ENCODE measurements around the gene B3GALT5. TPM values are rescaled to one million over a fixed set of nuclear protein-coding genes. Genes with fewer than 3 reads are reported as not detected.

The B3GALT5 gene
- total and polyA plus RNA-seq, 2 of the 4 experiments (the other 2 are of a cell fraction), result 0.05 to 0.18 TPM

DNA sequence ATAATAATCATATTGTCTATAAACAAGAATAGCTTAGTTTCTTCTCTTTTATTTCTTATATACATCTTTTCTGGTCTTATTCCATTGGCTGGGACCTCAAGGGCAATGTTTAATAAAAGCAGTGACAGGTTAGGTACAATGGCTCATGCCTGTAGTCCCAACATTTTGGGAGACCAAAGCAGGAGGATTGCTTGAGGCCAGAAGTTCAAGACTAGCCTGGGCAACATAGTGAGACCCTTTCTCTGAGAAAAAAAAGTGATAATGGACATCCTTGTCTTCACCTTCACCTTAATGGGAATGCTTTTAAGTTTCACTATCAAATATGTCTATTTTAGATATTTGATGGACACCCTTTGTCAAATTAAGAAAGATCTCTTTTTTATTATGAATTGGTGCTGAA lies 8.1 kb downstream of the B3GALT5 start:
- Histone ChIP-seq H3K27ac (ENCODE audit: insufficient read depth, low read length) (no peak overlapping the region), H2BK5ac (ENCODE audit: low read depth, low read length, poor library complexity, severe bottlenecking) (no peak overlapping the region), H2BK20ac (ENCODE audit: low read depth, low read length) (no peak overlapping the region), H2AK5ac (ENCODE audit: low read depth, low read length) (no peak overlapping the region), H3K27me3 (ENCODE audit: control insufficient read depth, insufficient read depth, low read length) (0 out of 2 replicates have a peak, but pooled peaks cover 1% of the 10 kb centered on the region), H3K9me1 (ENCODE audit: insufficient read depth, low read length) (no peaks in the 10 kb centered on the region), H3K9me3 (ENCODE audit: control insufficient read depth, insufficient read depth, low read length) (no peaks in the 10 kb centered on the region), H2BK120ac (ENCODE audit: low read depth, low read length) (no peak overlapping the region), H3K23ac (ENCODE audit: low read depth, low read length) (no peak overlapping the region), H2AFZ (replicated peaks; ENCODE audit: low read length, poor library complexity) (no peak overlapping the region), H3K79me1 (ENCODE audit: low read depth in 1 of 2, low read length in 2 of 2) (no peaks in the 10 kb centered on the region), H2AK9ac (replicated peaks; ENCODE audit: low read depth, low read length, poor library complexity) (no peak overlapping the region), H3K9ac (ENCODE audit: low read depth, low read length) (no peak overlapping the region), H3K4me3 (ENCODE audit: insufficient read depth, low read depth, low read length) (no peak overlapping the region), H3K4me2 (ENCODE audit: low read depth, low read length) (no peak overlapping the region), H3K36me3 (ENCODE audit: control insufficient read depth, insufficient read depth, low read length) (no peaks in the 10 kb centered on the region), H3K4me1 (ENCODE audit: control insufficient read depth, insufficient read depth, low read length) (no peaks in the 10 kb centered on the region), H3K56ac (ENCODE audit: extremely low read depth, insufficient read depth, low read length) (no peak overlapping the region), H3K4ac (ENCODE audit: low read depth, low read length) (no peak overlapping the region), H4K20me1 (ENCODE audit: insufficient read depth, low read length) (no peaks in the 10 kb centered on the region), H4K91ac (ENCODE audit: insufficient read depth, low read depth, low read length) (no peak overlapping the region), H3K18ac (ENCODE audit: low read depth, low read length) (no peak overlapping the region), H3K14ac (replicated peaks; ENCODE audit: low read depth, low read length) (no peak overlapping the region), H2BK15ac (ENCODE audit: low read depth, low read length) (no peak overlapping the region), H4K8ac (ENCODE audit: low read depth in 2 of 2, low read length in 2 of 2) (no peak overlapping the region), H4K5ac (ENCODE audit: low read depth, low read length) (no peak overlapping the region)
- in situ Hi-C loops (cut with MboI; ENCODE audit: low sequenced_read_pairs), result no loop called here
- ChIA-PET POLR2A (ENCODE audit: unreplicated experiment) (no interaction called here), CTCF (interaction anchor here (0.6 kb wide), 1 partner anchor 63 kb away, joined by 3 read pairs; no protein-coding TSS in a partner anchor)
- DNase-seq (no peak), ATAC-seq (ENCODE audit: low read depth) (no peak)
- intact Hi-C loops (cut with micrococcal nuclease), result no loop called here
- dilution Hi-C loops (cut with HindIII; ENCODE audit: low sequenced_read_pairs, unreplicated experiment), result no loop called here
- no TSS peak for BruUV-seq (replicated peaks)
- TF ChIP-seq SMC3 (IDR thresholded peaks at IDR 0.05; ENCODE audit: low read depth, low read length) (no peak), CEBPB (IDR thresholded peaks at IDR 0.05; ENCODE audit: low read depth, low read length) (no peak), CHD1 (IDR thresholded peaks at IDR 0.05; ENCODE audit: low read depth, low read length) (no peak), POLR2A (IDR thresholded peaks at IDR 0.05; ENCODE audit: low read depth, low read length) (no peak), MAZ (IDR thresholded peaks at IDR 0.05; ENCODE audit: borderline replicate concordance, low read depth, low read length) (no peak), RFX5 (IDR thresholded peaks at IDR 0.05; ENCODE audit: low read depth, low read length) (no peak), RAD21 (IDR thresholded peaks at IDR 0.05; ENCODE audit: low read length) (no peak), BHLHE40 (IDR thresholded peaks at IDR 0.05; ENCODE audit: low read depth, low read length) (no peak), NFE2L2 (IDR thresholded peaks at IDR 0.05; ENCODE audit: low read depth, low read length) (no peak), FOS (IDR thresholded peaks at IDR 0.05; ENCODE audit: low read depth, low read length) (no peak), MXI1 (IDR thresholded peaks at IDR 0.05; ENCODE audit: borderline replicate concordance, low read depth, low read length) (no peak), MAFK (IDR thresholded peaks at IDR 0.05; ENCODE audit: low read depth, low read length) (no peak), RCOR1 (IDR thresholded peaks at IDR 0.05; ENCODE audit: insufficient replicate concordance, low read length) (no peak)
- TF ChIP-seq, protein P1, sequence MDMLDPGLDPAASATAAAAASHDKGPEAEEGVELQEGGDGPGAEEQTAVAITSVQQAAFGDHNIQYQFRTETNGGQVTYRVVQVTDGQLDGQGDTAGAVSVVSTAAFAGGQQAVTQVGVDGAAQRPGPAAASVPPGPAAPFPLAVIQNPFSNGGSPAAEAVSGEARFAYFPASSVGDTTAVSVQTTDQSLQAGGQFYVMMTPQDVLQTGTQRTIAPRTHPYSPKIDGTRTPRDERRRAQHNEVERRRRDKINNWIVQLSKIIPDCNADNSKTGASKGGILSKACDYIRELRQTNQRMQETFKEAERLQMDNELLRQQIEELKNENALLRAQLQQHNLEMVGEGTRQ (IDR thresholded peaks at IDR 0.05; ENCODE audit: low read depth, low read length), result no peak
- TF ChIP-seq, protein P2, sequence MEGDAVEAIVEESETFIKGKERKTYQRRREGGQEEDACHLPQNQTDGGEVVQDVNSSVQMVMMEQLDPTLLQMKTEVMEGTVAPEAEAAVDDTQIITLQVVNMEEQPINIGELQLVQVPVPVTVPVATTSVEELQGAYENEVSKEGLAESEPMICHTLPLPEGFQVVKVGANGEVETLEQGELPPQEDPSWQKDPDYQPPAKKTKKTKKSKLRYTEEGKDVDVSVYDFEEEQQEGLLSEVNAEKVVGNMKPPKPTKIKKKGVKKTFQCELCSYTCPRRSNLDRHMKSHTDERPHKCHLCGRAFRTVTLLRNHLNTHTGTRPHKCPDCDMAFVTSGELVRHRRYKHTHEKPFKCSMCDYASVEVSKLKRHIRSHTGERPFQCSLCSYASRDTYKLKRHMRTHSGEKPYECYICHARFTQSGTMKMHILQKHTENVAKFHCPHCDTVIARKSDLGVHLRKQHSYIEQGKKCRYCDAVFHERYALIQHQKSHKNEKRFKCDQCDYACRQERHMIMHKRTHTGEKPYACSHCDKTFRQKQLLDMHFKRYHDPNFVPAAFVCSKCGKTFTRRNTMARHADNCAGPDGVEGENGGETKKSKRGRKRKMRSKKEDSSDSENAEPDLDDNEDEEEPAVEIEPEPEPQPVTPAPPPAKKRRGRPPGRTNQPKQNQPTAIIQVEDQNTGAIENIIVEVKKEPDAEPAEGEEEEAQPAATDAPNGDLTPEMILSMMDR (conservative IDR thresholded peaks at IDR 0.05; ENCODE audit: low read depth, low read length), result no peak
- TF ChIP-seq, protein P3, sequence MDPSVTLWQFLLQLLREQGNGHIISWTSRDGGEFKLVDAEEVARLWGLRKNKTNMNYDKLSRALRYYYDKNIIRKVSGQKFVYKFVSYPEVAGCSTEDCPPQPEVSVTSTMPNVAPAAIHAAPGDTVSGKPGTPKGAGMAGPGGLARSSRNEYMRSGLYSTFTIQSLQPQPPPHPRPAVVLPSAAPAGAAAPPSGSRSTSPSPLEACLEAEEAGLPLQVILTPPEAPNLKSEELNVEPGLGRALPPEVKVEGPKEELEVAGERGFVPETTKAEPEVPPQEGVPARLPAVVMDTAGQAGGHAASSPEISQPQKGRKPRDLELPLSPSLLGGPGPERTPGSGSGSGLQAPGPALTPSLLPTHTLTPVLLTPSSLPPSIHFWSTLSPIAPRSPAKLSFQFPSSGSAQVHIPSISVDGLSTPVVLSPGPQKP (IDR thresholded peaks at IDR 0.05; ENCODE audit: borderline replicate concordance, low read depth, low read length), result no peak
